MM.1S (cell line): Measurements from ENCODE around the gene HECTD4.

Experiments used
- CTCF ChIP-seq: fragments of 300-600 bp; sonication (generic); IDR thresholded peaks from 2 replicates; pipeline ENCODE4 v1.5.1; 2016; ENCODE audit warnings: antibody characterized with exemption, low read length, mixed read lengths
- EZH2 ChIP-seq: fragments of 300-600 bp; sonication (generic); optimal IDR thresholded peaks from 2 replicates; pipeline ENCODE3; 2017; ENCODE audit warnings: low read depth, mild to moderate bottlenecking, antibody characterized with exemption, low read length, mixed read lengths

GRCh38 chr12:112367965-112368364 is 14.3 kb downstream of the HECTD4 start:
- TF ChIP-seq CTCF: no peak
- no peak for TF ChIP-seq EZH2
